ENCODE results near the gene ALDH3A1. TPM values are rescaled to one million over a fixed set of nuclear protein-coding genes. Genes with fewer than 3 reads are reported as not detected.

ALDH3A1 gene
- total RNA-seq, 1 experiment from 2014 or later = 0.39 TPM

GRCh38 chr17:19743101-19744100, 4.7 kb downstream of the ALDH3A1 start:
- no peak overlapping the region for H4K5ac ChIP-seq (ENCODE audit: insufficient read length, low read depth, low read length)
- H3K36me3 Mint-ChIP-seq (ENCODE audit: insufficient read depth in 1 of 3, low read depth in 3 of 3) = no peaks in the 10 kb centered on the region; a peak in 1 of 7 replicates
- no peak overlapping the region for H2BK15ac ChIP-seq (ENCODE audit: low read depth, low read length)
- no peak overlapping the region for H3K18ac ChIP-seq (ENCODE audit: insufficient read length, low read depth, low read length)
- H4K91ac ChIP-seq (ENCODE audit: insufficient read length, low read depth, low read length) = no peak overlapping the region
- no peak overlapping the region for H2BK12ac ChIP-seq (ENCODE audit: insufficient read length, low read depth, low read length)
- no peaks in the 10 kb centered on the region; the same call in 1 of the 2 replicates for H3K27me3 ChIP-seq (ENCODE audit: insufficient read depth, low read length)
- peaks cover 0 to 3% of the 10 kb centered on the region in 2 experiments; a peak in 1 of 5 replicates for H3K9me3 Mint-ChIP-seq
- H2AFZ ChIP-seq (ENCODE audit: low read length) = no peak overlapping the region
- no peak overlapping the region for H2BK120ac ChIP-seq (ENCODE audit: low read depth, low read length, poor library complexity, severe bottlenecking)
- TF ChIP-seq CTCF (conservative IDR thresholded peaks at IDR 0.05) = no peak
- no peak overlapping the region for H3K14ac ChIP-seq (ENCODE audit: insufficient read depth, low read length)
- H3K4me3 Mint-ChIP-seq = no peak overlapping the region
- no peak overlapping the region for H3K27ac Mint-ChIP-seq
- peaks cover 16% of the 10 kb centered on the region for H3K27me3 Mint-ChIP-seq (ENCODE audit: low read depth)
- DNase-seq = no peak
- no peak overlapping the region for H4K8ac ChIP-seq (replicated peaks; ENCODE audit: insufficient read length, low read depth, low read length)
- no peaks in the 10 kb centered on the region for H3K79me1 ChIP-seq (ENCODE audit: insufficient read depth, low read depth, low read length, poor library complexity, severe bottlenecking)
- H2BK20ac ChIP-seq (ENCODE audit: low read depth, low read length, poor library complexity, severe bottlenecking) = no peak overlapping the region
- no peaks in the 10 kb centered on the region for H3K79me2 ChIP-seq (ENCODE audit: insufficient read depth, low read length)
- H3K27ac ChIP-seq (ENCODE audit: insufficient read length, low read depth, low read length) = no peak overlapping the region
- H3K9ac ChIP-seq (ENCODE audit: extremely low read depth, insufficient read length, low read length) = no peak overlapping the region
- no CpG with 5 or more reads among the region's 34 CpGs for WGBS (ENCODE audit: extremely low coverage, insufficient read length, low lambda C conversion rate)
- peaks cover 12 to 17% of the 10 kb centered on the region in 2 experiments for H3K4me1 Mint-ChIP-seq
- no peaks in the 10 kb centered on the region for H3K9me3 ChIP-seq (ENCODE audit: control insufficient read depth, low read depth, low read length)
- no peaks in the 10 kb centered on the region for H4K20me1 ChIP-seq (ENCODE audit: control insufficient read depth, insufficient read depth, insufficient read length)
- peaks cover 7% of the 10 kb centered on the region for H3K23me2 ChIP-seq (ENCODE audit: insufficient read length, low read depth, low read length, poor library complexity, severe bottlenecking)
- H3K4me2 ChIP-seq (ENCODE audit: insufficient read depth, insufficient read length, low read length) = no peak overlapping the region
- no peak overlapping the region for H3K23ac ChIP-seq (ENCODE audit: insufficient read length, low read depth, low read length)
- H3K4me1 ChIP-seq (ENCODE audit: insufficient read depth, low read length) = no peaks in the 10 kb centered on the region
- H2BK5ac ChIP-seq (ENCODE audit: insufficient read length, low read length) = no peak overlapping the region
- H3T11ph ChIP-seq (ENCODE audit: low read length) = no peak overlapping the region
- H3K56ac ChIP-seq (ENCODE audit: insufficient read length, low read depth, low read length) = no peak overlapping the region
- no peak overlapping the region for H2AK5ac ChIP-seq (ENCODE audit: insufficient read length, low read length)
- no peak overlapping the region for H3K4ac ChIP-seq (ENCODE audit: low read depth, low read length)
